Measurements from ENCODE around the gene HOXD10.

- TF ChIP-seq CTCF (IDR thresholded peaks at IDR 0.05; ENCODE audit: low read depth, low read length, missing input control) (no peak), FOXA2 (IDR thresholded peaks at IDR 0.05) (no peak), SP1 (IDR thresholded peaks at IDR 0.05) (no peak), ZBTB33 (IDR thresholded peaks at IDR 0.05) (no peak)
These were observed 15.3 kb upstream of the HOXD10 start for GRCh38 chr2:176101216-176101830.
